Gastroesophageal sphincter (tissue), 3 donors: ENCODE measurements around the gene GSTM3.

Source experiments
- CTCF ChIP-seq, 4 experiments: fragments of 200-600 bp in 2 of 4; fragments of 450-650 bp in 2 of 4; sonication (generic) in 1 of 4; IDR thresholded peaks; one replicate each; pipeline ENCODE4 v1.5.1; 2017 to 2019; ENCODE audit warnings: antibody characterized with exemption in 4 of 4, mild to moderate bottlenecking in 2 of 4, moderate library complexity in 2 of 4
- POLR2A ChIP-seq, 2 donors: fragments of 450-650 bp; IDR thresholded peaks; one replicate each; pipeline ENCODE4 v1.6.1; 2017; ENCODE audit warnings: antibody characterized with exemption in 2 of 2, mild to moderate bottlenecking in 2 of 2, moderate library complexity in 1 of 2

- no peak for TF ChIP-seq CTCF (IDR thresholded peaks at IDR 0.05)
- TF ChIP-seq POLR2A (IDR thresholded peaks at IDR 0.05), result no peak
These were observed 49.5 kb upstream of the GSTM3 start for GRCh38 chr1:109790329-109790728.
